Stomach (tissue), 4 donors: ENCODE results near the gene SMCO3.

ENCODE experiments used
- CTCF ChIP-seq, 7 experiments: fragments of 450-650 bp in 4 of 7; fragments of 200-600 bp in 3 of 7; sonication (generic) in 3 of 7; IDR thresholded peaks; one replicate each; pipeline ENCODE4 v1.5.1; 2016 to 2019; ENCODE audit warnings: antibody characterized with exemption in 7 of 7, control low read depth in 2 of 7, mild to moderate bottlenecking in 1 of 7
- EP300 ChIP-seq: sonication (generic); formaldehyde crosslinking; IDR thresholded peaks from one replicate; pipeline ENCODE4 v1.6.1; 2017; ENCODE audit warnings: antibody characterized with exemption

- TF ChIP-seq EP300 (no peak), CTCF (IDR thresholded peaks at IDR 0.05) (no peak)
These were observed 37.6 kb downstream of the SMCO3 start for GRCh38 chr12:14776236-14776961.
